ENCODE data around the gene RARA. TPM values are rescaled to one million over a fixed set of nuclear protein-coding genes. Genes with fewer than 3 reads are reported as not detected.

The RARA gene
- total and polyA plus RNA-seq, 11 donors = 14.1 to 41.4 (median 19.4) TPM

DNA sequence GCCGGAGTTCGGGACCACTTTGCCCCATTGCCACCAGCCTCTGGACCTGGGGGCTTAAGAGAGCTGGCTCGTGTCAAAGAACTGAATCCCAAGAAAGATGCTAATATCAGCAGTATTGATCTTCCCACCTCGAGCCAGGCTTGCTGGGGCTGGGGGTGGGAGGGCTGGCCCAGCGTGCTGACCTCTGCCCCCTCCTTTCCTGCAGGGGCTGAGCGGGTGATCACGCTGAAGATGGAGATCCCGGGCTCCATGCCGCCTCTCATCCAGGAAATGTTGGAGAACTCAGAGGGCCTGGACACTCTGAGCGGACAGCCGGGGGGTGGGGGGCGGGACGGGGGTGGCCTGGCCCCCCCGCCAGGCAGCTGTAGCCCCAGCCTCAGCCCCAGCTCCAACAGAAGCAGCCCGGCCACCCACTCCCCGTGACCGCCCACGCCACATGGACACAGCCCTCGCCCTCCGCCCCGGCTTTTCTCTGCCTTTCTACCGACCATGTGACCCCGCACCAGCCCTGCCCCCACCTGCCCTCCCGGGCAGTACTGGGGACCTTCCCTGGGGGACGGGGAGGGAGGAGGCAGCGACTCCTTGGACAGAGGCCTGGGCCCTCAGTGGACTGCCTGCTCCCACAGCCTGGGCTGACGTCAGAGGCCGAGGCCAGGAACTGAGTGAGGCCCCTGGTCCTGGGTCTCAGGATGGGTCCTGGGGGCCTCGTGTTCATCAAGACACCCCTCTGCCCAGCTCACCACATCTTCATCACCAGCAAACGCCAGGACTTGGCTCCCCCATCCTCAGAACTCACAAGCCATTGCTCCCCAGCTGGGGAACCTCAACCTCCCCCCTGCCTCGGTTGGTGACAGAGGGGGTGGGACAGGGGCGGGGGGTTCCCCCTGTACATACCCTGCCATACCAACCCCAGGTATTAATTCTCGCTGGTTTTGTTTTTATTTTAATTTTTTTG, 47.1 kb downstream of the RARA start:
- no peak for TF ChIP-seq POLR2A (IDR thresholded peaks at IDR 0.05)
- TF ChIP-seq, protein P1, sequence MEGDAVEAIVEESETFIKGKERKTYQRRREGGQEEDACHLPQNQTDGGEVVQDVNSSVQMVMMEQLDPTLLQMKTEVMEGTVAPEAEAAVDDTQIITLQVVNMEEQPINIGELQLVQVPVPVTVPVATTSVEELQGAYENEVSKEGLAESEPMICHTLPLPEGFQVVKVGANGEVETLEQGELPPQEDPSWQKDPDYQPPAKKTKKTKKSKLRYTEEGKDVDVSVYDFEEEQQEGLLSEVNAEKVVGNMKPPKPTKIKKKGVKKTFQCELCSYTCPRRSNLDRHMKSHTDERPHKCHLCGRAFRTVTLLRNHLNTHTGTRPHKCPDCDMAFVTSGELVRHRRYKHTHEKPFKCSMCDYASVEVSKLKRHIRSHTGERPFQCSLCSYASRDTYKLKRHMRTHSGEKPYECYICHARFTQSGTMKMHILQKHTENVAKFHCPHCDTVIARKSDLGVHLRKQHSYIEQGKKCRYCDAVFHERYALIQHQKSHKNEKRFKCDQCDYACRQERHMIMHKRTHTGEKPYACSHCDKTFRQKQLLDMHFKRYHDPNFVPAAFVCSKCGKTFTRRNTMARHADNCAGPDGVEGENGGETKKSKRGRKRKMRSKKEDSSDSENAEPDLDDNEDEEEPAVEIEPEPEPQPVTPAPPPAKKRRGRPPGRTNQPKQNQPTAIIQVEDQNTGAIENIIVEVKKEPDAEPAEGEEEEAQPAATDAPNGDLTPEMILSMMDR (IDR thresholded peaks at IDR 0.05) = no peak
- H3K4me1 ChIP-seq = peaks cover 0 to 41% (median 21%) of the 10 kb centered on the region in 12 donors
- H3K36me3 ChIP-seq = peaks cover 3 to 59% (median 49%) of the 10 kb centered on the region in 9 donors
- intact Hi-C loops (cut with DNase I) = loop anchor here in 8 of 10 donors (1.0 to 10.0 kb wide), 9 partner anchors 53 to 206 kb away; partner anchors contain the start of genes TOP2A (in 1 of the 8) and WIPF2 (in 1 of the 8)
- DNase-seq (peak; percentile 64 to 79 (median 70)), ATAC-seq (peak in 3 of 4 donors; percentile 5 to 26 (median 19))
- 69 to 74% (median 71%) methylated on average over 18 to 33 of the region's 33 CpGs for WGBS, 4 donors
- H3K27ac ChIP-seq = peak overlapping the region in 7 of 12 donors; percentile 39 to 60 (median 55)
- no peaks in the 10 kb centered on the region for H3K9me3 ChIP-seq
- no peak overlapping the region for H3K4me3 ChIP-seq
- peaks cover 0 to 3% (median 0%) of the 10 kb centered on the region in 9 donors for H3K27me3 ChIP-seq

DNA sequence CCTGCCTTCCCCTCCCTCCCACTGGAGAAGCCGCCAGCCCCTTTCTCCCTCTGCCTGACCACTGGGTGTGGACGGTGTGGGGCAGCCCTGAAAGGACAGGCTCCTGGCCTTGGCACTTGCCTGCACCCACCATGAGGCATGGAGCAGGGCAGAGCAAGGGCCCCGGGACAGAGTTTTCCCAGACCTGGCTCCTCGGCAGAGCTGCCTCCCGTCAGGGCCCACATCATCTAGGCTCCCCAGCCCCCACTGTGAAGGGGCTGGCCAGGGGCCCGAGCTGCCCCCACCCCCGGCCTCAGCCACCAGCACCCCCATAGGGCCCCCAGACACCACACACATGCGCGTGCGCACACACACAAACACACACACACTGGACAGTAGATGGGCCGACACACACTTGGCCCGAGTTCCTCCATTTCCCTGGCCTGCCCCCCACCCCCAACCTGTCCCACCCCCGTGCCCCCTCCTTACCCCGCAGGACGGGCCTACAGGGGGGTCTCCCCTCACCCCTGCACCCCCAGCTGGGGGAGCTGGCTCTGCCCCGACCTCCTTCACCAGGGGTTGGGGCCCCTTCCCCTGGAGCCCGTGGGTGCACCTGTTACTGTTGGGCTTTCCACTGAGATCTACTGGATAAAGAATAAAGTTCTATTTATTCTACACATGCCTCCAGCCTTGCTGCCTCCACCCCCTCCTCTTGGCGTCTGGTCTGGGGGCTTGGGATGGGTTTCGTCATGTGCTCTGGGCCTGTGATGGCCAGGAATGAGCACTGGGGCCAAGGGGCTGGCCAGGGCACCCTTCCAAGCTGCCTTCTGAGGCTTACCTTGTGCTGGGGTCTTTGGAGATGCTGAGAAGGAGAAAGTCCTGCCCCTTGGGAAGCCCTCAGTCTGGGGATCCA, 48.3 kb downstream of the RARA start:
- intact Hi-C loops (cut with DNase I) = loop anchor here in 6 of 10 donors (5.0 to 10.0 kb wide), 7 partner anchors 60 to 205 kb away; partner anchors contain the start of genes TOP2A (in 1 of the 6) and WIPF2 (in 1 of the 6)
- peak overlapping the region in 6 of 12 donors; percentile 50 to 60 (median 55) for H3K27ac ChIP-seq
- 66 to 80% (median 71%) methylated on average over 14 to 19 of the region's 19 CpGs for WGBS, 4 donors

DNA sequence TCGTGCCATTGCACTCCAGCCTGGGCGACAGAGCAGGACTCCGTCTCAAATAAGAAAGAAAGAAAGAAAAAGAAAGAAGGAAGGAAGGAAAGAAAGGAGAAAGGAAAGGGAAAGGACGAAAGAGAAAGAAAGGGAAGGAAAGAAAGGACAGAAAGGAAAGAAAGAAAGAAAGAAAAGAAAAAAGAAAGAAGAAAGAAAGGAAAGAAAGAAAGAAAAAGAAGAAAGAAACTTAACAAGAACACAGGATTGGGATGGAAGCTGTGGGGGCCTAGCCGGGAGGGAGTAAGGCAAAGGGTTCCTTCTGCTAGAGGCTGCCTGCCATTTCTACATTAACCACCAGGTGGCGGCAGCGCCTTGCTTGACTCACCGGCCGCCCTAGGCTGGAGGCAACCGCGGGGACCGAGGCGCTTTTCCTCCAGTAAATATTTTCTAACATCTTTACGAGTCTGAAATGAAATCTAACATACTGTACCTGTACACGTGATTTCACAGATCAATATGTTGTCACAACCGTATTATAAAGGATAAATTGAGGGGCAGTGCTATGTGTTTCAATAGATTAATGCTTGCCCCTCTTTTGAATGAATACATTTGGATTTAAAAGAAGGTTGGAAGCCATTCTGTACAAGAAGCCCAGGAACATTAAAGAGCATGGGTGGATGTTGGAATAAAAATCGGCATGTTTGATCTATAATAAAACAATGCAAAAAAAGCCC, 49.5 kb downstream of the RARA start:
- peaks cover 0 to 39% (median 26%) of the 10 kb centered on the region in 12 donors for H3K4me1 ChIP-seq
- ATAC-seq (peak; percentile 50 to 68 (median 61)), DNase-seq (peak; percentile 86 to 93 (median 89))
- 10 to 14% (median 12%) methylated on average over 17 of the region's 17 CpGs for WGBS, 4 donors
- intact Hi-C loops (cut with DNase I) = loop anchor here in 9 of 10 donors (1.0 to 10.0 kb wide), 14 partner anchors 56 to 204 kb away; partner anchors contain the start of genes TOP2A (in 2 of the 9) and WIPF2 (in 1 of the 9)
- no peaks in the 10 kb centered on the region for H3K9me3 ChIP-seq
- H3K27ac ChIP-seq = peak overlapping the region in 3 of 12 donors; percentile 5 to 52 (median 10)
- H3K27me3 ChIP-seq = peaks cover 0 to 13% (median 0%) of the 10 kb centered on the region in 9 donors
- TF ChIP-seq POLR2A (IDR thresholded peaks at IDR 0.05) = no peak
- TF ChIP-seq, protein P1 (IDR thresholded peaks at IDR 0.05) = peak; percentile 96 to 99 (median 98)
- H3K36me3 ChIP-seq = peaks cover 0 to 35% (median 28%) of the 10 kb centered on the region in 9 donors
- peak overlapping the region in 2 of 12 donors; percentile 3 to 9 for H3K4me3 ChIP-seq

More for the DNA sequence above, 48.3 kb downstream of the RARA start:
- H3K4me1 ChIP-seq = peaks cover 0 to 40% (median 22%) of the 10 kb centered on the region in 12 donors
- peaks cover 3 to 47% (median 40%) of the 10 kb centered on the region in 9 donors for H3K36me3 ChIP-seq
- TF ChIP-seq POLR2A (IDR thresholded peaks at IDR 0.05) = no peak
- TF ChIP-seq, protein P1 (IDR thresholded peaks at IDR 0.05) = no peak
- H3K4me3 ChIP-seq = no peak overlapping the region
- H3K27me3 ChIP-seq = peaks cover 0 to 11% (median 0%) of the 10 kb centered on the region in 9 donors
- H3K9me3 ChIP-seq = no peaks in the 10 kb centered on the region
- peak in 3 of 4 donors; percentile 2 to 4 (median 3) for ATAC-seq
- peak in 1 of 5 donors; percentile 36 for DNase-seq
